ENCODE data around the gene FAXC.

DNA sequence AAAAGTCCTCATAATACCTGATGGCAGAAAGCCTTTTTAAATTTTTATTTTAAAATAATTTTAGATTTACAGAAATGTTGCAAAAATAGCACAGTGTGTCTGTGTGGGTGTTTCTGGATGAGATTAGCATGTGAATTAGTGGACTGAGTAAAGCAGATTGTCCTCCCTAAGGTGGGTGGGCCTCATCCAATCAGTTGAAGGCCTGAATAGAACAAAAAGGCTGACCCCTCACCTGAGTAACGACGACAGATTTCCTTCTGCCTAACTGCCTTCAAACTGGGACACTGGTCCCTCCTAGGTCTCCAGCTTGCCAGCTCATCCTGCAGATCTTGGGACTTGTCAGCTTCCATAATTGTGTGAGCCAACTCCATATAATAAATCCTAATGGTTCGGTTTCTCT, 54.2 kb downstream of the FAXC start:
- TF ChIP-seq POLR2A (IDR thresholded peaks at IDR 0.05; ENCODE audit: low read length) (no peak), GATA1 (IDR thresholded peaks at IDR 0.05; ENCODE audit: low read depth, low read length) (no peak)
